Hepatocyte (in vitro differentiated cells): ENCODE results near the gene DNAI2. TPM values are rescaled to one million over a fixed set of nuclear protein-coding genes. Genes with fewer than 3 reads are reported as not detected.

Experiments used
- DNase-seq: peaks from one replicate; pipeline ENCODE4 v3.0.0-alpha.2; 2016; ENCODE audit warnings: low spot score
- H2AFZ ChIP-seq: fragments of 200-600 bp; sonication (generic); 2 replicates; pipeline ENCODE4 v1.6.0; 2016; ENCODE audit warnings: antibody characterized with exemption, mild to moderate bottlenecking
- H3K27ac ChIP-seq: fragments of 200-600 bp; sonication (generic); 2 replicates; pipeline ENCODE4 v1.5.1; 2016; ENCODE audit warnings: mild to moderate bottlenecking
- H3K27me3 ChIP-seq: fragments of 200-600 bp; sonication (generic); 2 replicates; pipeline ENCODE4 v1.6.1; 2016
- H3K36me3 ChIP-seq: fragments of 200-600 bp; sonication (generic); replicated peaks from 2 replicates; pipeline ENCODE4 v1.5.1; 2016; ENCODE audit warnings: low read depth; ENCODE audit not compliant: insufficient read depth
- H3K4me1 ChIP-seq: fragments of 200-600 bp; sonication (generic); 2 replicates; pipeline ENCODE4 v1.5.1; 2016; ENCODE audit warnings: mild to moderate bottlenecking, moderate library complexity; ENCODE audit not compliant: insufficient read depth
- H3K4me2 ChIP-seq: fragments of 200-600 bp; sonication (generic); 2 replicates; pipeline ENCODE4 v1.6.0; 2016
- H3K4me3 ChIP-seq: fragments of 200-600 bp; sonication (generic); 2 replicates; pipeline ENCODE4 v1.5.1; 2016; ENCODE audit warnings: mild to moderate bottlenecking
- H3K79me2 ChIP-seq: fragments of 200-600 bp; sonication (generic); 2 replicates; pipeline ENCODE4 v1.6.0; 2017; ENCODE audit warnings: mild to moderate bottlenecking
- H3K9me2 ChIP-seq: fragments of 200-600 bp; sonication (generic); replicated peaks from 2 replicates; pipeline ENCODE4 v1.6.0; 2017; ENCODE audit warnings: mild to moderate bottlenecking; ENCODE audit not compliant: insufficient read depth
- H3K9me3 ChIP-seq: fragments of 200-600 bp; sonication (generic); 2 replicates; pipeline ENCODE4 v1.5.1; 2016; ENCODE audit warnings: low read depth, mild to moderate bottlenecking
- H4K20me1 ChIP-seq: fragments of 200-600 bp; sonication (generic); 2 replicates; pipeline ENCODE4 v1.6.0; 2016; ENCODE audit warnings: mild to moderate bottlenecking; ENCODE audit not compliant: insufficient read depth, poor library complexity, severe bottlenecking
- CTCF ChIP-seq: fragments of 200-600 bp; sonication (generic); IDR thresholded peaks from 2 replicates; pipeline ENCODE4 v1.5.1; 2016; ENCODE audit warnings: antibody characterized with exemption, mild to moderate bottlenecking; ENCODE audit not compliant: poor library complexity
- EZH2 ChIP-seq: fragments of 200-600 bp; sonication (generic); IDR thresholded peaks from 2 replicates; pipeline ENCODE4 v1.6.1; 2016; ENCODE audit warnings: antibody characterized with exemption, mild to moderate bottlenecking, borderline replicate concordance
- EZH2phosphoT487 ChIP-seq: fragments of 200-600 bp; sonication (generic); IDR thresholded peaks from one replicate; pipeline ENCODE4 v1.6.1; 2018; ENCODE audit warnings: antibody characterized with exemption, mild to moderate bottlenecking, low read depth, moderate library complexity; ENCODE audit not compliant: unreplicated experiment, severe bottlenecking
- WGBS: methylation state at CpG from one replicate; pipeline ENCODE4 v1.1.6; 2016; ENCODE audit warnings: low lambda C conversion rate; ENCODE audit errors: missing lambda C conversion rate; 5-methylcytosine and 5-hydroxymethylcytosine counted together
- polyA plus RNA-seq: library from polyadenylated mRNA; unstranded; fragments of >200 nt; fragmentation: Nextera tagmentation; extraction: Ambion mirVana; gene quantifications from 2 replicates; pipeline ENCODE4 v1.2.1, GENCODE V29; 2016
- total RNA-seq: library from RNA; depleted of rRNA; stranded (reverse); fragments of >200 nt; gene quantifications from 2 replicates; pipeline ENCODE4 v1.2.3, GENCODE V29; 2014

The DNAI2 gene
- total and polyA plus RNA-seq, 2 experiments from 2014 or later = not detected

DNA sequence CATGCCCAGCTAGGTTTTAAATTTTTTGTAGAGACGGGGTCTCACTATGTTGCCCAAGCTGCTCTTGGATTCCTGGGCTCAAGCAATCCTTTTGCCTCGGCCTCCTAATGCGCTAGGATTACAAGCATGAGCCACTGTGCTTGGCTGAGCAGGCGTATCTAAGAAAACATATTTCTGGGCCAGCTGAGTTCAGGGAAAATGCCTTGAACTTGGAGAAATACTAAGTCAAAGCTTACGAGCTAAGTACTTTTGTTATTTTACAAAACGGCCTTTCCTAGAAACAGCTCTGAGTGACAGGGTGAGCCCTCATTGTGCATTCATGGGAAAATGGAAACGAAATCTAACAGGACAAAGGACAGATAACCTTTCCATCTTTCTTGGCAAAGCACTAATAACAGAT, 24.7 kb downstream of the DNAI2 start:
- H3K9me3 ChIP-seq = no peaks in the 10 kb centered on the region
- DNase-seq = no peak
- 71% methylated on average over 7 of the region's 7 CpGs for WGBS

DNA sequence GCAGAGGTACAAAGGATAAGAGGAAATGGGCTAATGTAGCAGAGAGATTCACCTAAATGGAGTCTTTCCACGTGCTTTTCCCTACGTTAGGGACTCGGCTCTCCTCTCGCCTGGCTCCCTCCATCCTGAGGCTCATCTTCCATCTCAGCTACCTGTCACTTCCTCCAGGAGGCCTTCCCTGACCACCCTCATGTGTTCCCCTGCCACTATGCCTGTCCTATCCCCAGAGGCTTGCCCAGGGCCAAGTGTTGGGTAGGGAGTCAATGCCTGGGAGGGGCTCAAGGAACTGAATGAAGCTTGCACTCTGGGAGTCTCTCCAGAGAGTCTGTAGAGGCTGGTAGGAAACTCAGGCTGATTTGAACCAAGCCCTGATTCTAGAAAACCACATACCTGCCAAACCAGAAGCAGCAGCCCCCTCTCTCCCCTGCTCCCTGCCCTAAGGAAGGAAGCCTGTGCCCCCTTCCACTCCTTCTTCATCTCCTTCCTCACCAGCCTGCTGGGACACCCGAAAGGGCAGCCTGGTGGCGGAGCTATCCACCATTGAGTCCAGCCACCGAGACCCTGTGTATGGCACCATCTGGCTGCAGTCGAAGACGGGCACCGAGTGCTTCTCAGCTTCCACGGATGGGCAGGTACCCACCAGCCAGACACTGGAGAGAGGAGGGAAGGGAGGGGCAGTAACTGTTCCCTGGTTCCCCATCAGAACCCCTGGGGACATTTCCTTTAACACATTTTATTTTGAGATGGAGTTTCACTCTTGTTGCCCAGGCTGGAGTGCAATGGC, 25.4 kb downstream of the DNAI2 start:
- DNase-seq = no peak
- Histone ChIP-seq H3K4me3 (no peak overlapping the region), H3K27me3 (no peaks in the 10 kb centered on the region), H3K36me3 (no peaks in the 10 kb centered on the region), H3K4me2 (no peak overlapping the region), H4K20me1 (no peaks in the 10 kb centered on the region), H3K9me2 (no peaks in the 10 kb centered on the region), H3K4me1 (no peaks in the 10 kb centered on the region), H3K9me3 (no peaks in the 10 kb centered on the region), H2AFZ (no peak overlapping the region), H3K27ac (no peak overlapping the region), H3K79me2 (no peaks in the 10 kb centered on the region)
- TF ChIP-seq EZH2phosphoT487 (no peak), EZH2 (no peak), CTCF (no peak)
- WGBS = 87% methylated on average over 11 of the region's 11 CpGs

More for the DNA sequence above, 24.7 kb downstream of the DNAI2 start:
- Histone ChIP-seq H3K9me2 (no peaks in the 10 kb centered on the region), H3K36me3 (no peaks in the 10 kb centered on the region), H3K79me2 (no peaks in the 10 kb centered on the region), H3K4me2 (no peak overlapping the region), H2AFZ (no peak overlapping the region), H3K4me3 (no peak overlapping the region), H4K20me1 (no peaks in the 10 kb centered on the region), H3K27ac (no peak overlapping the region), H3K27me3 (no peaks in the 10 kb centered on the region), H3K4me1 (no peaks in the 10 kb centered on the region)
- TF ChIP-seq EZH2phosphoT487 (no peak), CTCF (no peak), EZH2 (no peak)

- TF ChIP-seq CTCF = no peak
- no peak for TF ChIP-seq EZH2
- TF ChIP-seq EZH2phosphoT487 = no peak
- no peaks in the 10 kb centered on the region for H4K20me1 ChIP-seq
Observed at GRCh38 chr17:74303305-74303704, 29.3 kb downstream of the DNAI2 start.

More at GRCh38 chr17:74303305-74303704, 29.3 kb downstream of the DNAI2 start:
- no peak overlapping the region for H3K4me2 ChIP-seq
- H2AFZ ChIP-seq = no peak overlapping the region
- DNase-seq = no peak
- H3K9me3 ChIP-seq = no peaks in the 10 kb centered on the region
- no peaks in the 10 kb centered on the region for H3K27me3 ChIP-seq
- H3K27ac ChIP-seq = no peak overlapping the region
- H3K9me2 ChIP-seq = no peaks in the 10 kb centered on the region
- H3K36me3 ChIP-seq = no peaks in the 10 kb centered on the region
- H3K4me1 ChIP-seq = no peaks in the 10 kb centered on the region
- H3K79me2 ChIP-seq = no peaks in the 10 kb centered on the region
- 90% methylated on average over 8 of the region's 8 CpGs for WGBS
- H3K4me3 ChIP-seq = no peak overlapping the region
